A549 (cell line): ENCODE results near the gene DEFB112. TPM values are rescaled to one million over a fixed set of nuclear protein-coding genes. Genes with fewer than 3 reads are reported as not detected.

ENCODE experiments used
- ATAC-seq, 2 experiments: fragments of 200-7000 bp in 1 of 2; fragments of >200 bp in 1 of 2; cut with Nextera tagmentation in 1 of 2; cut with Tn5 transposase in 1 of 2; 3 replicates each; pipeline versions ENCODE4 v1.8.0 to v1.9.1; 2018 to 2020; ENCODE audit warnings: mild to moderate bottlenecking in 1 of 2, moderate library complexity in 1 of 2
- CTCF ChIA-PET: fragments of 300-600 bp; sonication (Branson Sonifier 250); formaldehyde crosslinking; extraction: SDS; loops from one replicate; lab custom pipeline; 2021; ENCODE audit warnings: antibody characterized with exemption, inconsistent platforms; lab: Yijun Ruan, JAX
- POLR2A ChIA-PET: fragments of 350-600 bp; formaldehyde crosslinking; extraction: SDS; loops from one replicate; lab custom pipeline; 2021; ENCODE audit warnings: antibody characterized with exemption, inconsistent platforms; lab: Yijun Ruan, JAX
- DNase-seq, 2 experiments: peaks; one replicate each; pipeline versions ENCODE4 v3.0.0 to v3.0.0-alpha.2; 2011 to 2016; ENCODE audit warnings: low read depth in 1 of 2, low spot score in 1 of 2
- FAIRE-seq: peaks from 2 replicates; lab custom pipeline; 2011; peaks lifted over from hg19 to GRCh38; lab: Jason Lieb, UNC
- H3K27ac ChIP-seq, 2 experiments: fragments of >200 bp; sonication (Bioruptor Twin); formaldehyde crosslinking; 3 replicates each; pipeline ENCODE4 v1.5.1; 2016 to 2017
- H3K4me1 ChIP-seq: fragments of >200 bp; sonication (Bioruptor Twin); formaldehyde crosslinking; 3 replicates; pipeline ENCODE4 v1.6.1; 2016
- H3K4me2 ChIP-seq: fragments of >200 bp; sonication (Bioruptor Twin); formaldehyde crosslinking; 3 replicates; pipeline ENCODE4 v1.6.1; 2016
- H3K4me3 ChIP-seq: fragments of >200 bp; sonication (Bioruptor Twin); formaldehyde crosslinking; 3 replicates; pipeline ENCODE4 v1.5.1; 2016
- H3K9me3 ChIP-seq: fragments of >200 bp; sonication (Bioruptor Twin); formaldehyde crosslinking; 3 replicates; pipeline ENCODE4 v1.6.1; 2016
- CBX2 ChIP-seq: fragments of 200-600 bp; sonication (generic); IDR thresholded peaks from 2 replicates; pipeline ENCODE4 v1.6.1; 2016; ENCODE audit warnings: low read depth, mild to moderate bottlenecking, borderline replicate concordance
- CBX8 ChIP-seq: fragments of 200-600 bp; sonication (generic); IDR thresholded peaks from 2 replicates; pipeline ENCODE4 v1.6.1; 2016
- CHD4 ChIP-seq: fragments of 200-600 bp; sonication (generic); IDR thresholded peaks from 2 replicates; pipeline ENCODE4 v1.6.1; 2016; ENCODE audit warnings: antibody characterized with exemption, mild to moderate bottlenecking, borderline replicate concordance
- CTCF ChIP-seq: fragments of >200 bp; sonication (Bioruptor Twin); formaldehyde crosslinking; IDR thresholded peaks from 3 replicates; pipeline ENCODE4 v1.5.1; 2016
- E2F6 ChIP-seq: IDR thresholded peaks from 2 replicates; pipeline ENCODE4 v1.6.1; 2012; ENCODE audit warnings: low read depth, borderline replicate concordance
- EHF ChIP-seq: fragments of 250-450 bp; sonication (Bioruptor Pico); IDR thresholded peaks from 2 replicates; pipeline ENCODE4 v1.5.0; 2020; ENCODE audit warnings: mild to moderate bottlenecking
- ELK1 ChIP-seq: fragments of 150-350 bp; IDR thresholded peaks from 2 replicates; pipeline ENCODE4 v1.6.1; 2014; ENCODE audit warnings: low read depth, mild to moderate bottlenecking, low read length
- FOSL2 ChIP-seq, 2 experiments: fragments of 450-650 bp in 1 of 2; fragments of >200 bp in 1 of 2; sonication (Bioruptor Twin) in 1 of 2; formaldehyde crosslinking; IDR thresholded peaks; 2 replicates each; pipeline versions ENCODE4 v1.5.0 to v1.6.1; 2016 to 2020; ENCODE audit warnings: mild to moderate bottlenecking in 1 of 2, moderate library complexity in 1 of 2
- GATA3 ChIP-seq: IDR thresholded peaks from 2 replicates; pipeline ENCODE4 v1.6.1; 2012; ENCODE audit warnings: borderline replicate concordance
- HEYL ChIP-seq: fragments of 250-450 bp; sonication (Bioruptor Pico); IDR thresholded peaks from 2 replicates; pipeline ENCODE4 v1.8.0; 2021; ENCODE audit warnings: mild to moderate bottlenecking, moderate library complexity
- HOXB13 ChIP-seq: fragments of 250-450 bp; sonication (Bioruptor Pico); IDR thresholded peaks from 2 replicates; pipeline ENCODE4 v1.5.0; 2020; ENCODE audit warnings: low read depth, mild to moderate bottlenecking, moderate library complexity
- KDM5A ChIP-seq: fragments of 200-600 bp; sonication (generic); IDR thresholded peaks from 2 replicates; pipeline ENCODE4 v1.6.1; 2016; ENCODE audit warnings: antibody characterized with exemption, mild to moderate bottlenecking
- MAFK ChIP-seq: fragments of 450-650 bp; IDR thresholded peaks from 2 replicates; pipeline ENCODE4 v1.6.1; 2014; ENCODE audit not compliant: partially characterized antibody
- MAZ ChIP-seq: fragments of 150-350 bp; IDR thresholded peaks from 2 replicates; pipeline ENCODE4 v1.6.1; 2014; ENCODE audit warnings: antibody characterized with exemption, low read depth, low read length, borderline replicate concordance
- MYC ChIP-seq: IDR thresholded peaks from 2 replicates; pipeline ENCODE4 v1.6.1; 2012; ENCODE audit warnings: mild to moderate bottlenecking, inconsistent platforms, low read length, improper control_type of control experiment, borderline replicate concordance
- NFE2L2 ChIP-seq: fragments of 150-350 bp; conservative IDR thresholded peaks from 2 replicates; pipeline ENCODE4 v1.6.1; 2014; ENCODE audit warnings: low read length
- NR3C1 ChIP-seq: fragments of >200 bp; sonication (Bioruptor Twin); formaldehyde crosslinking; IDR thresholded peaks from 3 replicates; pipeline ENCODE4 v1.6.1; 2017
- PBX3 ChIP-seq: IDR thresholded peaks from 2 replicates; pipeline ENCODE4 v1.6.1; 2012
- PHF8 ChIP-seq: fragments of 200-600 bp; sonication (generic); IDR thresholded peaks from 2 replicates; pipeline ENCODE4 v1.6.1; 2016; ENCODE audit warnings: low read depth, mild to moderate bottlenecking, antibody characterized with exemption, moderate library complexity, borderline replicate concordance
- POLR2AphosphoS2 ChIP-seq: conservative IDR thresholded peaks from 2 replicates; pipeline ENCODE4 v1.6.1; 2012; ENCODE audit warnings: low read length, improper control_type of control experiment, inconsistent platforms
- RAD21 ChIP-seq, 2 experiments: fragments of >200 bp in 1 of 2; sonication (Bioruptor Twin) in 1 of 2; formaldehyde crosslinking in 1 of 2; IDR thresholded peaks in 1 of 2; conservative IDR thresholded peaks in 1 of 2; 2 replicates in 1 of 2; 3 replicates in 1 of 2; pipeline ENCODE4 v1.6.1; 2012 to 2018; ENCODE audit warnings: inconsistent platforms in 1 of 2
- RCOR1 ChIP-seq: fragments of 150-350 bp; IDR thresholded peaks from 2 replicates; pipeline ENCODE4 v1.6.1; 2014; ENCODE audit warnings: antibody characterized with exemption, low read length, low read depth
- USF2 ChIP-seq: fragments of 450-650 bp; IDR thresholded peaks from 2 replicates; pipeline ENCODE4 v1.6.1; 2014; ENCODE audit warnings: antibody characterized with exemption
- ZNF302 ChIP-seq: fragments of 250-450 bp; sonication (Bioruptor Pico); IDR thresholded peaks from 2 replicates; pipeline ENCODE4 v1.9.0; 2021; ENCODE audit warnings: inconsistent platforms, mild to moderate bottlenecking, moderate library complexity
- WGBS: methylation state at CpG from one replicate; pipeline ENCODE4 v1.1.6; 2017; ENCODE audit errors: missing lambda C conversion rate; 5-methylcytosine and 5-hydroxymethylcytosine counted together
- polyA minus RNA-seq: library from RNA; depleted of rRNA, polyadenylated mRNA; stranded (reverse); fragments of >200 nt; gene quantifications from 2 replicates; pipeline ENCODE4 v1.2.3, GENCODE V29; 2011; rRNA and poly(A)+ RNA removed
- polyA plus RNA-seq, 4 experiments: library from polyadenylated mRNA; depleted of rRNA in 3 of 4; stranded (reverse); fragments of >200 nt; fragmentation: RNase III in 1 of 4; extraction: RNeasy Plus Mini Kit Qiagen cat#74134 plus additional on column Dnase treatment in 1 of 4; gene quantifications; 2 replicates in 3 of 4; 3 replicates in 1 of 4; pipeline ENCODE4 v1.2.3, GENCODE V29; 2011 to 2017
- TF ChIP-seq, protein P1 (sequence below): fragments of >200 bp; sonication (Bioruptor Twin); formaldehyde crosslinking; IDR thresholded peaks from 3 replicates; pipeline ENCODE4 v1.6.1; 2016

The DEFB112 gene, protein sequence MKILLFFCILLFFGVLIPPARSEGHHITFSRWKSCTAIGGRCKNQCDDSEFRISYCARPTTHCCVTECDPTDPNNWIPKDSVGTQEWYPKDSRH
- polyA plus RNA-seq (2011; rRNA removed), result not detected in 2 replicates
- not detected in 2 replicates for polyA plus RNA-seq (2012; cell fraction: cytosol; rRNA removed)
- not detected in 2 replicates for polyA plus RNA-seq (2012; cell fraction: nucleus; rRNA removed)
- not detected in 3 replicates for polyA plus RNA-seq (2017; fragmentation: RNase III; extraction: RNeasy Plus Mini Kit Qiagen cat#74134 plus additional on column Dnase treatment)
- not detected in 2 replicates for polyA minus RNA-seq

DNA sequence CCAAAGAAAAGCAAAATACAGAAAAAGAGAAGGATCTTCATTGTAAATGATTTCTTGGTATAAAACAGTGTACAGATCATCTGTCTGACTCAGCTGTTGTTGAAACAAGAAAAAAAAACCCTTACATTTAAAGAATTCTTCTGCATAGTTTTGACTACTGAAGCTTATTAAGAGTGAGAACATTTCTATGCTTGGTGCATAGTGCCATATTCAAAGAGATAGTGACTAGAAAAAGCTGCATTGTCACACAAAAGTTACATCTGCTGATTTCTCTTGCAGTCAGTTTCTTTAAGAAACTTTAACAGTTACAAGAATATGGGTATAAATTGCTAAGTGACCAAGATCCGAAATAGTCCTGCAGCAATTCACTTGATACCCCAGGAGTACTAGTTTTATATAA lies at the start of gene DEFB112:
TSS of gene DEFB112 (minus strand) at position 101 of the 400 bp plus-strand sequence. CDS start at position 41, 60 bp downstream.
- Histone ChIP-seq H3K4me1 (no peaks in the 10 kb centered on the region), H3K4me2 (no peak within 1 kb of the TSS), H3K9me3 (no peaks in the 10 kb centered on the region), H3K27ac (no peak within 1 kb of the TSS), H3K4me3 (no peak within 1 kb of the TSS)
- 0% methylated on average over 1 of the region's 1 CpG for WGBS
- ATAC-seq, result no peak
- no peak for DNase-seq
- CTCF ChIA-PET, result no interaction called here
- TF ChIP-seq ZNF302 (CRISPR knock-in tag) (no peak), EHF (CRISPR knock-in tag) (no peak), CBX2 (no peak), CBX8 (no peak), E2F6 (no peak), RAD21 (conservative IDR thresholded peaks at IDR 0.05 in 1 of 2, IDR thresholded peaks at IDR 0.05 in 1 of 2) (no peak), GATA3 (no peak), POLR2AphosphoS2 (no peak), NR3C1 (no peak), MYC (no peak), NFE2L2 (no peak), ELK1 (no peak), KDM5A (no peak), USF2 (no peak), MAZ (no peak), FOSL2 (IDR thresholded peaks at IDR 0.05) (no peak), FOSL2 (CRISPR knock-in tag; IDR thresholded peaks at IDR 0.05) (no peak), CHD4 (no peak)
- no peak for FAIRE-seq
- POLR2A ChIA-PET, result no interaction called here

GRCh38 chr6:50098641-50098993 lies 48.9 kb upstream of the DEFB112 start:
- H3K27ac ChIP-seq, result no peak overlapping the region
- CTCF ChIA-PET, result no interaction called here
- DNase-seq, result no peak
- H3K4me2 ChIP-seq, result no peak overlapping the region
- no peaks in the 10 kb centered on the region for H3K9me3 ChIP-seq
- no peak for ATAC-seq
- POLR2A ChIA-PET, result no interaction called here
- H3K4me3 ChIP-seq, result no peak overlapping the region
- TF ChIP-seq PBX3 (no peak), RCOR1 (no peak), CTCF (no peak), HOXB13 (CRISPR knock-in tag) (no peak), MAFK (no peak), RAD21 (conservative IDR thresholded peaks at IDR 0.05 in 1 of 2, IDR thresholded peaks at IDR 0.05 in 1 of 2) (no peak), PHF8 (no peak), HEYL (CRISPR knock-in tag) (no peak)
- TF ChIP-seq, protein P1, sequence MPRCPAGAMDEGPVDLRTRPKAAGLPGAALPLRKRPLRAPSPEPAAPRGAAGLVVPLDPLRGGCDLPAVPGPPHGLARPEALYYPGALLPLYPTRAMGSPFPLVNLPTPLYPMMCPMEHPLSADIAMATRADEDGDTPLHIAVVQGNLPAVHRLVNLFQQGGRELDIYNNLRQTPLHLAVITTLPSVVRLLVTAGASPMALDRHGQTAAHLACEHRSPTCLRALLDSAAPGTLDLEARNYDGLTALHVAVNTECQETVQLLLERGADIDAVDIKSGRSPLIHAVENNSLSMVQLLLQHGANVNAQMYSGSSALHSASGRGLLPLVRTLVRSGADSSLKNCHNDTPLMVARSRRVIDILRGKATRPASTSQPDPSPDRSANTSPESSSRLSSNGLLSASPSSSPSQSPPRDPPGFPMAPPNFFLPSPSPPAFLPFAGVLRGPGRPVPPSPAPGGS, result no peak
- TF ChIP-seq, all 56 proteins: peak for 0
- H3K4me1 ChIP-seq, result no peaks in the 10 kb centered on the region
- FAIRE-seq, result no peak
- WGBS, result 6% methylated on average over 2 of the region's 2 CpGs
